NT2/D1 (cell line): ENCODE results near the gene GUCY1A2.

Experiments
- SUZ12 ChIP-seq: IDR thresholded peaks from 2 replicates; pipeline ENCODE4 v1.6.1; 2011; ENCODE audit not compliant: insufficient read length, insufficient read depth; ENCODE audit errors: extremely low read depth
- ZNF274 ChIP-seq: IDR thresholded peaks from 2 replicates; pipeline ENCODE4 v1.6.1; 2011; ENCODE audit warnings: mild to moderate bottlenecking, low read depth, low read length

GRCh38 chr11:106789406-106789805 lies 228.9 kb downstream of the GUCY1A2 start:
- no peak for TF ChIP-seq ZNF274
- TF ChIP-seq SUZ12: no peak
